Stimulated activated CD4-positive, alpha-beta T cell treated with anti-CD3 and anti-CD28 coated beads, Interleukin-2, amount 100 ng/mL, for 24 hours (primary cell): ENCODE results near the gene CNTN1.
"Not testable (repeated sequence)": the region's sequence is repeated elsewhere in the genome, so short reads cannot be mapped to it uniquely, and the experiment has no call there.

Source experiments
- DNase-seq, 2 donors: peaks; one replicate each; pipeline ENCODE4 v3.0.0-alpha.2; 2020

CNTN1 gene

DNA sequence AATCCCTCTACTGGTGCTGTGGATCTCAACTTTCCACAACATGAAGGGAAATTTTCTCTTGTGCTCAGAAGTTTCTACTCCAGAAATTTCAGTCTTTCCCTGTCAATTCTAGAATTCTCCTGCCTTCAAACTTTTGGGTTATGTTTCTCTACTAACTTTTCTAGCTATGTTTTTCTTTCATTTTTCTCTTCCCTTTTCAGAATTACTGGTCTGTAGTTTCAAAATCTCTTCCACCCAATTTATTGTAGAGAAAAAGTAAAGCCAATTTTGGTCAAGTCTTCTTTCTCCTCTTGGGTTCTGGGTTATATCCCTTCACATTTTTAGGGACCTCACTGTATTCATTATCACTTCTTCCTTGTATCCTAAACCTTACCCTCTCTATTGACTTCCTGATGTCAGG lies 18.9 kb downstream of the CNTN1 start:
- DNase-seq = no peak

DNA sequence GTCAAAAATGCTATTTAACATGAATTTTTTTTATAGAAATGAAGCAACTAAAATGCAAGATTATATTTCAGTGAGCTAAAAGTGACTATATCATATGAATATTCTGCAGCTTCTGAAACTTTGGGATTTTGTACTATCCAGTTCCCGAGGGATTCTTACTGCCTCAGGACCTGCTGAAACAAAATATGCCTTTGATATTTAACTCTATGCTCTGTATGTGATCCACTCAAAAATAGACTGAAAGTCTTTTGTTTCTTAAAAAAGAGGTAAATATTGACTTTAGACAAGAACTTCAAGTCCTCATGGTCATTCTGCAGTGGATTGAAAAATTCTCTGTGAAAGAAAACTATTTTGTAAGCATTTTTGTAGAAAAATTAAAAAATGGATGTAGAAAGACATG lies 22.4 kb downstream of the CNTN1 start:
- no peak for DNase-seq

DNA sequence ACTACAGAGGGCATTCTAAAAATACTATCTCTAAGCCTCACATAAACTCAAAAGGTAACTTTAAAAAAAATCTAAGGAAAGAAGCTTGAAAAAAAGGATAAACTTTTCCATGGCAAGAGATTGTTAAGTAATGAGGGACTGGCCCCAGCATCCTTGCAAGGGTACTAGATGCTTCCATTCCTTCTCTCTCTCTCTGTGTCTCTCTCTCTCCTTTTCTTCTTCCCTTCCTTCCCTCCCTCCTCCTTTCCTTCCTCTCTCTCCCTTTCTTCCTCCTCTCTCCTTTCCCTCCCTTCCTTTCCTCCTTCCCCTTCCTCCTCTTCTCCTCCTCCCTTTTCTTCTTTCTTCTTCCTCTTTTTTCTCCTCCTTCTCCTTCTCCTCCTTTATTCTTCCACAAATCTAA lies 23.8 kb downstream of the CNTN1 start:
- no peak for DNase-seq

DNA sequence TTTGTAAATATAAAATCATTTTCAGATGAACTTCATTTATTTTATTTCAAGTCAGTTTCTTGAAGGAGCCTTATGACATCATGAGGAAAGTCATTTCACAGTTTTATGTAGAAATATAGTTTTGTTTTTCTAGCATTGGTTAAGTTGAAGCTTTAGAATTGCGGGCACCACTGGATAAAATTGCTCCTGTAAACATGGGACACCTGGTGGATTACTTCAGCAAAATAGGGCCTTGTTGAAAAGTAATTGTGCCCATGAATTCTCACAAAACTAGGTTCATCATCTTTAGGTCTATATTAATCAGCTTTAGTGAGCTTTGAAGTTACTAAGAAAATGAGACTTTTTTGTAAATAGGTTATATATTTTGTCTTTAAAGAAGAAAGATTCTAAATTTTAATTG lies 25.3 kb downstream of the CNTN1 start:
- no peak for DNase-seq

DNA sequence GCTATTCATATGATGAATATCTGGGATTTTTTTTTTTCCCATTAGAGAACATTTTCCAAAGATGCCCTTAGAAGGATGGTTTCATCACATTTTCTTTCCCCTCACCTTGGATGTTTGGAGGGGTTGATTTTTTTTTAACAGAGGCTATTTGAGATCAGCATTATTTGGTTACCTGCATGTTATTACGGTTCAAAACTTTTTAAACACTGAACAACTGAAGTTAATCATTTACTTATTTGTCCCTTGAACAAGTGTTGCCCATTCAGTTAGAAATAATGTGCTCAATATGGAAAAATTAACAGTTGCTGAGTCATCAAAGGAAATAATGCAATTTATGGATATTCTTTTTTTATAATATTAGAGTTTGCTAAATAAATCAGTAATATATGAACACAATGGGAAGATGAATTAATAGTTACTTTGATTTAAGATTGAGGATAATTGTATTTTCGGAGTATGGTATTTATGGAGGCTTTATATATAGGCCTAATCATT lies 26.7 kb downstream of the CNTN1 start:
- no peak for DNase-seq

DNA sequence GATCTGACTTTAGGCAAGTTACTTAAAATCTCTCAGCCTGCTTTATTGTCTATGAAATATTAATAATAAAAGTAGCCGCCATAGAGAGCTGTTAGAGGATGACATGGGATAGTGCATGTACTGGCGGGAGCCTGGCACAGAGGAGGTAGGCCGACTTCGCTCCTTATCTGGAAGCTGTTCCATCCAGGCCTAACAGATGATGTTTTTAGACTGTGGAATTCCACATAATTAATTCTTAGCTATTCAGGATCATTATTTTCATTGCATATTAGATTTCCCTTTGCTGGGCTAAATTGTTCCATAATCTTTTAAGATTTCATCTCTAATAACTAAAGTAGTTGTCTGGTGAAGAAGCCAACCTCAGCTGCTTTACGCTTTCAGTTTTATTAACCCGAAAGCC lies 30.8 kb downstream of the CNTN1 start:
- DNase-seq = no peak

DNA sequence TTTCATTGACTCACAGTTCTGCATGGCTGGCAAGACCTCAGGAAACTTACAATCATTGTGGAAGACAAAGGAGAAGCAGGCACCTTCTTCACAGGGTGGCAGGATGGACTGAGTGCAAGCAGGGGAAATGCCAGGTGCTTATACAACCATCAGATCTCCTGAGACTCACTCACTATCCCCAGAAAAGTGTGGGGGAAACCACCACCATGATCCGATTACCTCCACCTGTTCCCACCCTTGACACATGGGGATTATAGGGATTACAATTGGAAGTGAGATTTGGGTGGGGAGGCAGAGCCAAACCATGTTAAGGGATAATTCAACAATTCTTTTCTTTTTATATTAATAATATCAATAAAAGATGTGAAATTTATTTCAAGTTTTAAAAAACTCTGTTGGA lies 34.1 kb downstream of the CNTN1 start:
- no peak for DNase-seq

DNA sequence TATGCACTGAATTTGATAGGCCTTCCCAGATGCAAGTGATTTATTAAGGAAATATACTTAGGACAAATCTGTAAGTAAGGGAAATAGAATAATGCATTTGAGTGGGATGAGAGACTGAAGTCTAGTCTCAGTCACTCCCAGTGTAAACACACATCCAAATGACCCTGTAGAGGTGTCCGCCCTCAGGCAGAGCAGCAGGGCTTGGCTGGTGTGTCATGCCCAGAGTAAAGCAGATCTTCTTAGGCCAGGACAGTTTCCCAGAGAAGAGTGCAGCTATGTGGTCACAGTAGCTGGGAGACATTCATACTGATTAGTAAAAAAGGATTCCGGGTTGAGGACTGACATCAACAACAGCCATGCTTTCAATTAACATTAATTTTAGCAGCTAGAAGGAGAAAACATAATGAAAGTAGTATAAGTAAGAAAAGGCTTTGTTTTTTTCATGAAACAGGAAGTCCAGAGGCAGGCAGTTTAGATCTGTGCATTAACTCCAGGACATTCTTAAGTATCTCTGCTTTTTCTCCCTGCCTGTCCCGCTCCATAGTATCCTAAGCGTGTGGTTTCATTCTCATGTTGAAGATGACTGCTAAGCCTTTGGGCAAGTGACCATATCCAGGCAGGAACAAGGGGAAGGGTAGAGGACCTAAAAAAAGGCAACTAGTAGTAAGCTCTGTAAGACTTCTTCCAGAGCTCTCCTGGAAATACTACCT lies 35.7 kb downstream of the CNTN1 start:
- DNase-seq = no peak

DNA sequence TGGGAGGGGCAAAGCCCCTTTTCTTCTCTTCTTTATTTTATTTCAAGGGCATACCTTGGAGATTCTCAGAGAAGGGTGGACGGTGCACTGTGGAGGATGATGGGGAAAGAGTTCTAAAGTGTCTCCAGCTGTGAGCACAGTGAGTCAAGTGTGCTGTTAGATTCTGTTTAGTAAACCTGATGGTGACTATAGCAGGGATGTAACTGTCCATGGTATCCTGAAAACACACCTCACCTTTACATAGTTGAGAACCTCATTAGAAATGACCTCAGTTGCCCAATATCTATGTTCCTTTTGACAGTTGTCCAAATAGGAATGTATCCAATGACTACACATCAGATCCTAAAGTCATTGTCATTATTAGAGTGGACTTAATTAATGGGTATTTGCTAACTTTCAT lies 38.0 kb downstream of the CNTN1 start:
- DNase-seq = no peak

DNA sequence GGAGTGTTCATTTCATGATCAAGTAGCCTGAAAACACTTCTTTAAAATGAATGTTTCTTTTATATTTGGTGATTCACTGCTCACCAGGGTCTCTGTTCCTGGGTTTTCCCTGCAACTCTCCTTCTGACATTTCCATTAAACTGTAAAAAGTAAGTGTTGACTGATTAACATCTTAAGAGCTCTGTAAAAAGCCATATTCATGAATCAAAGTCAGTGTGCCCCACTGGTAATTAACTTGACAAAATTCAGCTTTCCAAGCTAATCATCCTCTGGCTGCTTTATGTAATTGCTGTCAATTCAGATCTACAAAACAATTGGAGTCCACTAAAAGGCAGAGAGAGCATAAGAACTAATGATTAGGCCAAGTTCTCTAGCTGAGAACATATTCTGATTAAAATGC lies 41.6 kb downstream of the CNTN1 start:
- DNase-seq = no peak

DNA sequence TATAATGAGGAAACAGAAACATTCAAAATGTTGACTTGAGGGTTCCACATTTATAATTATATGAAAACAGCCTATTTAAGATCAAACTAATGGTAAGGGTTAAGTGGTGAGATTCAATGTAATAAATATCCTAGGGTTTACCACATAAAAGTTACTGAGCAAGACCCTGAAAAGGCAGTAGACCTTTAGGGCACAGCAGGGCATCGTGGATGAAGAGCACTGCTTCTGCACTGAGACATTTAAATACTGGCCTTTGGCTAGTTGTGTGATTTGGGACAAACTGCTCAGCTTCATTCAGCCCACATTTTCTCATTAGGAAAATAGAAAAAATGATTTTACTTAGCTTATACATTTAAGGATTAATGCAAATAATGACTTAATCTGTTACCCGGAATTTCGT lies 42.0 kb downstream of the CNTN1 start:
- DNase-seq = no peak

DNA sequence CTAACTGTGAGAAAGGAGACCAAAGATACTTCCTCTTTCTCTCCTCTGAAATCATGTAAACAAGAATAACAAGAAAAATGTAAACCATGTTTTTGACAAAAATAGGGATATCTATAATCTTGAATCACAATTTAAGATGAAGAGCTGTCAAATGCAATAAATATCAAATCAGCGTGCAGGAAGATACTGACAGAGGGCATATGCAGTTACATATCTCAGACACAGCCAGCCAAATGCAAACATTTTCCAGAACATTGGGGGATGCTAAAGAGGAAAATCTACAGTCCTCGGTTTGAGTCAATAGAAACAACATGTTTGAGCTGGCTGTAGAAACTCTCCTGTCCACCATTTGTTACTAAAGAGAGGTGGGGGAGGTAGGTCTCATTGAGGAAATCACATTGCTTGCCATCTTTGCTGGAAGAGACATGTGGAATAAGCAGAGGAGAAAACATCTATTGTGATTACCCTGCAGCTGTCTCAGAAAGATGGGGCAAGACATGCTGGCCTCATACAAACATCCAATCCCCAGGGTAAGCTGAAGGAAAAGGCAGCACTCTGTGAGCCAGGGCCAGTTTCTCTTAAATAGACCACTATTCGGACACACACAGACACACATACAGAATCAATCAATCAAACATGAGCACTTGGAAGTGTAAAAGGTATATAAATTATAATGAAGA lies 43.5 kb downstream of the CNTN1 start:
- no peak for DNase-seq

DNA sequence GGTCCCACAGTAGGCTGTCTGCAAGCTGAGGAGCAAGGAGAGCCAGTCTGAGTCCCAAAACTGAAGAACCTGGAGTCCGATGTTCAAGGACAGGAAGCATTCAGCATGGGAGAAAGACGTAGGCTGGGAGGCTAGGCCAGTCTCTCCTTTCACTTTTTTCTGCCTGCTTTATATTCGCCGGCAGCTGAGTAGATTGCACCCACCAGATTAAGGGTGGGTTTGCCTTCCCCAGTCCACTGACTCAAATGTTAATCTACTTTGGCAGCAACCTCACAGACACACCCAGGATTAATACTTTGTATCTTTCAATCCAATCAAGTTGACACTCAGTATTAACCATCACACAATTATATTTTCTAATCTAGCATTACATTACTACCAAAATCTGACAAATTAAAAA lies 45.2 kb downstream of the CNTN1 start:
- not testable (repeated sequence) for DNase-seq

DNA sequence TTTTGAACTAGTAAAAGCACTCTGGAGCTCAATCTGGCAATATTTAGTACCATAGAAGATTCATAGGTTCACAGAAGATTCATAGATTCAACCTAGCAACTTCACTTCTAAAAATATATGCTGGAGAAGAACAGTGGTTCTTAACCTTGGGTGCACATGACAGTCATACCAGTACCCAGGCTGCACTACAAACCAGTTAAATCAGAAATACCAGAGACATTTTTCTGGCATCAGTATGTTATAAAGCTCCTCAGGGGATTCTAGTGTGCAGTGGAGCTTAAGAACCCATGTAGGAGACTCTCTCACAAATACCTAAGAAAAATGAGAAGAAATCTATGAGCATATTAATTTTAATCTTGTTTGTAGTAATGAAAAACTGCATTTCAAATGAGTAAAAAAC lies 46.6 kb downstream of the CNTN1 start:
- no peak for DNase-seq

DNA sequence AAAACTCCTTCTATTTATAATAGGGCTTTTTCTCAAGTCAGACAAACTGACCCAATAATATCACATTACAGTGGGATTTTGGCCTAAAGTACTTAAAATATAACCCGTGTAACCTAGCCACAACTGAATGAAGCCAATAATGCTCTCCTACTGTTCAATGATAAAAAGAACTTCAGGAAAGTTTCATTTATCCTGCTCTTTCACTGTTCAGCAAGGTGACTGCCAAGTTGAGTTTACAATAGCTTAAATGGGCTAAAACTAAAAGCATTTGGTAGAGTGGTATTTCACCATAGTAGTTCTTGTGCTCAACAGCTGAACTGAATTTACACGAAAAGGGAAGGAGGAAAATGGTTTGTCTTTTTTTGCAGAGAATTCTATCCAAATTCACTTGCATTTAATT lies 49.8 kb downstream of the CNTN1 start:
- no peak for DNase-seq

DNA sequence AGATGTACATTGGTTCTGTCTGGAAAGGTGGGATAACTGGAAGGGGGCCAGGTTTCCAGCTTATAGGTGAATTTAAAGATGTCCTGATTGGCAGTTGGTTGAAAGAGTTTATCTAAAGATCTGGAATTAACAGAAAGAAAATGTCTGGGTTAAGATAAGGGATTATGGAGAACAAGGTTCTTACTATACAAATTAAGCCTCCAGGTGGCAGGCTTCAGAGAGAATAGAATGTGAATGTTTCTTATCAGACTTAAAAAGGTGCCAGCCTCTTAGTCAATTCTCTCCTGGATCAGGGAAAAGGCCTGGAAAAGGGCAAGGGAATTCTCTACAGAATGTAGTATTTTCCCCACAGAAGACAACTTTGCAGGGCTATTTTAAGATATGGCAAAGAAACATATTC lies 53.1 kb downstream of the CNTN1 start:
- DNase-seq = no peak

DNA sequence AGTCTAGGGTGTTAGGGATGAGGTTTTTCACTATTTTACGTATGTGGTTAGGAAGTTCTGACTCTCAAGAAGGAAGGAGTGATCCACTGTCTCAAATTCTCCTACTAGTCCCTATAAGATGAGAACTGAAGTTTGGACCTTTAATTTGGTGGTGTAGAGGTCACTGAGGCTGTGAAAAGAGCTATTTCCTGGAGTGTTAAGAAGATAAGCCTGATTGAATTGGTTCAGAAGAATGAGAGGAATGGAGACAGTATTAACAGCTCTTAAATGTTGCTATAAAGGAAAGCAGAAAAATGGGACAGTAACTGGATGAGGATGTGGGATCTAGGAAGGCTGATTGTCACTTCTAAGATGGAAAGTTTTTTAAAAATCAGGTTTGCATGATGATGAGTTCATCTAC lies 57.6 kb downstream of the CNTN1 start:
- DNase-seq = no peak

DNA sequence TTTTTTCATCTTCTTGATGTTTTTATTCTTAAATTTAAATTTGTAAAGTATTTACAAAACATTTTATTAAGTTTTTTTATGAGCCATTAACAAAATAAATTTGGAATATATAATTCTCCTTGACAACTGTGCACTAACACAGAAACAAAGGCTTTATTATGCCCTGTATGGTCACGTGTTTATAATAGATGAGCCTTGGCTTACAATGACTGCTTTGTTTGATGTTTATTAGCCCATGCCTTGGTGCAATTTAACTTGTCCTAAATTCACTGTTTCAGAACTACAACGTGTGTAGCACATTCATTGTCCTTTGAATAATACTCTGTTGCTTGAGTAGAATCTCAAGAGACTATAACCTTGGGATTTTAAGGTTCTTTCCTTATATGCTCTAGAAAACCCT lies 59.8 kb downstream of the CNTN1 start:
- DNase-seq = no peak

DNA sequence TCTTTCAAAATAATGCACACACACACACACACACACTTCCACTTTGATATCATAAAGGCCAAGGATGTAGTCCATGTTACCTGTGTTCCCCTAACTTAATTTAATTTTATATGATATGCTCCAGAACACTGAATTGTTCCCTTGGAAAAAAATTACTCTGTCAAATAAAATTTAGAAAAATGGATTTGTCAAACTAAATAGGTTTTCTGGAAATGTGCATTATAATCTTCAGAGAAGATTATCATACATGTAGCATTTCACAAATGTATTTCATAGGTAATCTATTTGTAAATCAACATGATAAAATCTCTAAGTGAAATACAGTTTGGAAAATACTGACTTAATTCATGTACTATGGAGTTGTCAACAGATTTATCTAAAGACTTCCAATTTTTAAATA lies 68.6 kb downstream of the CNTN1 start:
- no peak for DNase-seq

DNA sequence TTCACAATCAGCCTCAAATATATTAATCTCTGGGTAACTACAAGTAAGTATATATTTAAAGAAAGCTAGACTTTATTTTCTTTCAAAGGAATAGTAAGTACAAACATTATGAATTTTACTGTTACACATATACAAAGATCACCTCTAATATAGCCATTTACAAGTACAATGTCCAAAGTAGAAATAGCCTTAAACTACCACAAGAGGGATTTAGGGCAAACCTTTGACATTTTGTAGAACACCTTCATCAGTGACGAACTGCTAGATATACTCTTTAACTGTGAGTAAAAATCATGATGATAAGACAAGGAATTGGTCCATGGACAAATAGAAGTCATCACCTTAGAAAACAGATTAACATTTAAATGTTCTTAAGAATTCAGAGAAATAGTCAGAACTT lies 69.8 kb downstream of the CNTN1 start:
- DNase-seq = no peak

DNA sequence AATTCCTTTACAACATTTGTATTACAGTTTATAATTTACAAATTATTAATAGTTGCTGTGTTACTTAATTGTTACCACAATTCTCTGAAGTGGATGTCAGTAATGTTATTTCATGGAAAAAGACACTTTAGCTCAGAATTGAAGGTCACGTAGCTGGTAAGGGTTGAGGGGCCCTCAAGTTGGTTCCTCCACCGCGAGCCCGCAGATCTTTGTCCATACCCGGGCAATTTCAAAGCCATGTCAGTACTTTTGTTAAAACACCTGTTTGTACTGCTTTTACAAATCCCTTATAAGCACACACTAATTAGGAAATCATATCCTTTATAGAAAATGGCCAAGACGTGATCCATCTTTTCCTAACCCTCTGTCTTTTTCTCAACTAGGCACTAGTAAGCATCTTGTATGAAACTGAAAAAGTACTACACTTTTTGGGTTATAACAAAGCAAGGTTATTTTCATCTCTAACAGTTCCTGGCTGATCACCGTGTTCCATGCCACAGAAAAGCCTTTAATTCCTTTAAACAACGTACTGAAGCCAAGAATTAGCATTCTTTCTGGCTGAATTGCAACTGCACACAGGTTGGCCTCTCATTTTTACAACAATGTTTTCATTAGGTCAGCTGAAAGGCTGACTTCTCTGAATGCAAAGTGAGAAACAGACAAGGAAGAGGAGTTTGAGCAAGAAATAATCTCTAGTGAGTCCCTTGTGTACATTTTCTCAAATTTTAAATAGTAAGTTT lies 76.1 kb downstream of the CNTN1 start:
- DNase-seq = no peak

DNA sequence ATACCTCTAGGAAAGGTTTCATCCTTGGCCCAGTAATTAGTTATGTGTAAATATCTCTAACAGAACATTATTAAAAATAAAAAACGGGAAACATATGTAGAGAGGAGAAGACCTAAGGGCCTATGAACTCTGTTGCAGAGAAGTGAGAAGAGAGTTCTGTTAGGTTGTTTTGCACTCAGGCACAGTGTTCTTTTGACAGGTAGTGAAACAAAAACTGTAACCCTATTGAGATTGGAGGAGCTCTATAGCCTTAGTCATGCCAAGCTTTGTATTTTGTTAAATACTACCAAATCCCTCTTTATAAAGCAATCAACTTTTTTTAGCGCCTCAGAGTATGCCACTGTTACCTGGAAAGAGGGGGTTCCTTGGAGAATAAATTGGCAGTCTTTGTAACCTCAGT lies 77.6 kb downstream of the CNTN1 start:
- no peak for DNase-seq

DNA sequence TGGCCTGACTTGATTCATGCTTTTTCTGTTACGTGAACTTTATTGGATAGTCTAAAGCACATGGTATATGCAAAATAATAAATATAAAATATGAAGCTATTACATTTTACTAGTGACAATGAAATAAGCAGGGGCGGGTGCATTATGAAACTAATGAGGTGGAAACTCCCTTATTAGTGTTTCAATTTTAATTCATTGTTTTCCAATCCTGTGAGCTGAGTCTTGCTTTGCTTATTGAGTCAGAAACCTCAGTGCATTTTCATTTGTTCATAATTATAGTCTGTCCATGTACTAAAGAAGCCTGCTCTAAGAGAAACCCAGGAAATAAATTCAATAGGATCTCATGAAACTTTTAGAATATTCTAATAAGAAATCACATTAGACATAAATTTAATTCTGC lies 78.5 kb downstream of the CNTN1 start:
- DNase-seq = no peak

DNA sequence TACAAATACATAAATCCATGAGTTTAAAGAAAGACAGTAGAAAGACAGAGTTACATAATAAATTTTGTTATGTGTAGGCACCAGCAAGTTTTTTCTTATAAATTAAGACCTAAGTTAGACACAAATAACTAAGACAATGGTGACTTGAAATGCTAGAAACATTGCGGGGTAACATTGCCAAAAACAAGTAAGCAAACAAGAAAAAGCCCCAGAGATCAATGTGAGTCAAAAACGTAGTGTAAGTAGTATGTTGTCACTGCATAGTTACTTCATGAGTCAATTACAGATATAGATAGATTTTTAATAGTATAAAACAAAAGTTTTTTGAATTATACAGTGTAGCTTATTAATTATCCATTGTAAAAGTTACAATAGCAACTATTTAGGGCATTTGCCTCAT lies 83.4 kb downstream of the CNTN1 start:
- no peak for DNase-seq
